Panc1 (cell line): ENCODE results near the gene PDZK1IP1. TPM values are rescaled to one million over a fixed set of nuclear protein-coding genes. Genes with fewer than 3 reads are reported as not detected.
"Not testable (repeated sequence)": the region's sequence is repeated elsewhere in the genome, so short reads cannot be mapped to it uniquely, and the experiment has no call there.

Experiments used
- ATAC-seq: fragments of 200-7000 bp; cut with Tn5 transposase; 2 replicates; pipeline ENCODE4 v1.9.1; 2020; ENCODE audit warnings: mild to moderate bottlenecking, moderate library complexity
- BruUV-seq: library from RNA; stranded (reverse); fragments of 400-500 nt; replicated peaks from 2 replicates; lab custom pipeline; 2021; lab: Mats Ljungman, UMichigan
- CTCF ChIA-PET: fragments of 300-600 bp; sonication (Branson Sonifier 250); formaldehyde crosslinking; loops from one replicate; lab custom pipeline; 2022; ENCODE audit warnings: antibody characterized with exemption; lab: Charles Lee
- POLR2A ChIA-PET: fragments of 300-600 bp; sonication (Branson Sonifier 250); formaldehyde crosslinking; loops from one replicate; lab custom pipeline; 2022; ENCODE audit warnings: antibody characterized with exemption; lab: Charles Lee
- DNase-seq: peaks from one replicate; pipeline ENCODE4 v3.0.0-alpha.2; 2010; ENCODE audit warnings: low read depth, low spot score
- H3K27ac ChIP-seq: 2 replicates; pipeline ENCODE4 v1.5.1; 2011; ENCODE audit warnings: mild to moderate bottlenecking, low read length, inconsistent platforms
- H3K27me3 ChIP-seq: fragments of 200-500 bp; sonication (Bioruptor generic); 2 replicates; pipeline ENCODE4 v1.6.0; 2014; ENCODE audit warnings: low read length, inconsistent platforms; ENCODE audit not compliant: control insufficient read depth, insufficient read depth
- H3K36me3 ChIP-seq: fragments of 200-500 bp; sonication (Bioruptor generic); 2 replicates; pipeline ENCODE4 v1.5.1; 2014; ENCODE audit warnings: inconsistent platforms, mild to moderate bottlenecking, low read length, moderate library complexity; ENCODE audit not compliant: control insufficient read depth, insufficient read depth
- H3K4me1 ChIP-seq: 2 replicates; pipeline ENCODE4 v1.5.1; 2011; ENCODE audit warnings: inconsistent platforms, mild to moderate bottlenecking, low read length, moderate library complexity; ENCODE audit not compliant: control insufficient read depth, insufficient read depth
- H3K4me3 ChIP-seq, 2 experiments: 2 replicates each; pipeline ENCODE4 v1.5.1; 2011 to 2012; ENCODE audit warnings: low read depth in 2 of 2, low read length in 2 of 2, mild to moderate bottlenecking in 2 of 2, inconsistent platforms in 1 of 2, moderate library complexity in 1 of 2
- H3K9me3 ChIP-seq: fragments of 200-500 bp; sonication (Bioruptor generic); 2 replicates; pipeline ENCODE4 v1.5.1; 2014; ENCODE audit warnings: low read depth, mild to moderate bottlenecking, inconsistent platforms, low read length, moderate library complexity; ENCODE audit not compliant: control insufficient read depth, insufficient read depth
- REST ChIP-seq, 2 experiments: IDR thresholded peaks; 2 replicates each; pipeline ENCODE4 v1.6.1; 2011 to 2012; ENCODE audit warnings: low read depth in 2 of 2, control low read depth in 1 of 2, low read length in 1 of 2, mild to moderate bottlenecking in 1 of 2, moderate library complexity in 1 of 2; ENCODE audit not compliant: insufficient read depth in 1 of 2
- TCF7L2 ChIP-seq: IDR thresholded peaks from 2 replicates; pipeline ENCODE4 v1.6.1; 2011; ENCODE audit warnings: mild to moderate bottlenecking, low read depth, low read length, inconsistent platforms
- in situ Hi-C: cut with HindIII; loops from 2 replicates; pipeline ENCODE4 v1.10.0; 2016; ENCODE audit warnings: low sequenced_read_pairs, low pct_unique_long_range_greater_than_20kb
- intact Hi-C: fragments of 100-400 bp; cut with micrococcal nuclease; formaldehyde crosslinking; loops from one replicate; pipeline ENCODE4 v1.10.0; 2022; ENCODE audit not compliant: unreplicated experiment
- total RNA-seq: library from RNA; stranded (reverse); gene quantifications from one replicate; pipeline ENCODE4 v1.2.1, GENCODE V29; 2021; ENCODE audit not compliant: unreplicated experiment

The PDZK1IP1 gene
- total RNA-seq, 1 experiment from 2014 or later, result not detected

DNA sequence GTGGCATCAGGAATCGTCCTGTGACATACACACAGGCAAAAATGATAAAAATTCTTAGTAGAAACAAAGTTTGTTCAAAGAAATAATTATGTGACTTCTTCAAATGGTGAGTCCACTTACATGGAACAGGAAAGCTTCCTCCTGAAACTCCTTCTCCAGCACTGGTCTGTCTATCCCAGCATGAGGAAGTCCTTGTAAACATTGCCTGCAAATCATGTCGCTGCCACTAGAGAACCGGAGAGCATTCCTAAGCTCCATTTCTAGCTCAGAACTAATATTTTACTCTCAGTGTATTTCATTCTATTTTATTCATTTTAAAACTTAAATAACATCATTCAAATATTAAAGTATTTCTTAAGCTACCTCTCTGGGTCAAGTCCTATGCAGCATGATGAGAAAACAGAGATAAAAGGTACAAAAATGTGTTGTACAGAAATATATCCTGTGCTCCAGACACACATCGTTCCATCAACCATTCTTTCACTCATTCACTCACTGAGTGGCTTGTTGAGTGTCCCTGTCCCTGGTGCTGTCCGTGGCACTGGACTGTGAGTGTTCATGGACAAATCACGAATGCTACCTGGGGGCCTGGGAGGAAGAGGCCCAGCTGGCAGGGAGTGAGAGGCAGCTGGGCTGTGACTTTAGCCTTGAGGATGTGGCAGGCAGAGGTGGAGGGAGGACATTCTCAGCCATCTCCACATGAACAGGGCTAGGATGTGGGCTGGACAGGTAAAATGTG is 42.6 kb downstream of the PDZK1IP1 start:
- ChIA-PET POLR2A (no interaction called here), CTCF (no interaction called here)
- ATAC-seq, result no peak
- 0 out of 4 replicates have a peak, but pooled peaks have one; percentile 20 to 39 for TF ChIP-seq REST (IDR thresholded peaks at IDR 0.05; ENCODE audit: insufficient read depth in 1 of 2, low read depth in 2 of 2, low read length in 1 of 2)
- no peak for TF ChIP-seq TCF7L2
- DNase-seq, result no peak
- H3K27ac ChIP-seq, result no peak overlapping the region
- in situ Hi-C loops (no loop called here), intact Hi-C loops (no loop called here)
- H3K9me3 ChIP-seq, result no peaks in the 10 kb centered on the region
- no peaks in the 10 kb centered on the region for H3K36me3 ChIP-seq
- BruUV-seq, result no TSS peak
- no peak overlapping the region for H3K4me3 ChIP-seq
- no peaks in the 10 kb centered on the region for H3K4me1 ChIP-seq
- H3K27me3 ChIP-seq, result no peaks in the 10 kb centered on the region

DNA sequence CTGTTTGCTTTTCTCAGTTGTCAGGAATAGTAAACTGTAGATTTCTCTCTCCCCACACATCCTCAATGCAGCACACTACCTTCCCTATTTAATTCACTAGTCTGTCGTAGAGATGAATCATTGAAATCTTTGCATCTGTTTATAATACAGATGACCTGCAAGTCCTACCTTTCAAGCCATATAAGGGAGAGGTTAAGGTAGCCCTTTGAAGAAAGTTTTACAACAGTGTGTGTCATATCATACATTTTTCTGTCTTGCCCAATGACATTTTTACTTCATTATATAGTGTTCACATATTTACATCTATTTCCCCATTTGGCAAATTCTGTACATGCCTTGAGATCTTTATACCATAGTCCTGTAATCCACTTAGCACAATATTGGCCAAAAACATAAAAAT is 43.3 kb downstream of the PDZK1IP1 start:
- DNase-seq, H3K36me3 ChIP-seq, H3K9me3 ChIP-seq, BruUV-seq, H3K4me1 ChIP-seq, ATAC-seq, CTCF ChIA-PET, in situ Hi-C loops, H3K27ac ChIP-seq, H3K27me3 ChIP-seq, H3K4me3 ChIP-seq, intact Hi-C loops, POLR2A ChIA-PET: not testable (repeated sequence)

GRCh38 chr1:47143654-47144053 is 46.2 kb downstream of the PDZK1IP1 start:
- H3K27me3 ChIP-seq, H3K4me1 ChIP-seq, intact Hi-C loops, H3K36me3 ChIP-seq, H3K27ac ChIP-seq, H3K4me3 ChIP-seq, BruUV-seq, POLR2A ChIA-PET, CTCF ChIA-PET, in situ Hi-C loops, H3K9me3 ChIP-seq, DNase-seq: not testable (repeated sequence)
- ATAC-seq, result peak; percentile 69; the same call in 1 of the 2 replicates

DNA sequence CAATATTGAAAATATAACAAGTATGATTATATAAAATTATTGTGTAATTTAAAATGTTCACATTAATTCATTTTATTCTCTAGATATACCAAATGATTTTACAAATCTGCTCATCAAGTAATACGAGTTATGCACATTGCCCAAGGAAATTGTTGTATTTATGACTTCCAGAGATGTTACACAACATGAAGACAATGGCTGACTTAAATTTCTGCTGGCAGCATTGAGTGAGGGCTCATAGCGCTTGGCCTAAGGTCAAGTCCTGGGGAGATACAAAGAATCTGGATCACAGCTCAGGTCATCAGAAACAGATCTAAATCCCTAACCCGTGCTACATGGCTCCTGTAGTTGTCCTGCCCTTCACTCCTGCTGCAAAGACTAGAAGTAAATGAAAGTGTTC is 49.5 kb downstream of the PDZK1IP1 start:
- H3K36me3 ChIP-seq, H3K27me3 ChIP-seq, H3K27ac ChIP-seq, H3K4me1 ChIP-seq, in situ Hi-C loops, ATAC-seq, DNase-seq, CTCF ChIA-PET, intact Hi-C loops, H3K4me3 ChIP-seq, POLR2A ChIA-PET, H3K9me3 ChIP-seq, BruUV-seq: not testable (repeated sequence)
